ENCODE results near the gene CAMK2A.

Gene CAMK2A

GRCh38 chr5:150271923-150272322, 17.6 kb downstream of the CAMK2A start:
- TF ChIP-seq, protein P1, sequence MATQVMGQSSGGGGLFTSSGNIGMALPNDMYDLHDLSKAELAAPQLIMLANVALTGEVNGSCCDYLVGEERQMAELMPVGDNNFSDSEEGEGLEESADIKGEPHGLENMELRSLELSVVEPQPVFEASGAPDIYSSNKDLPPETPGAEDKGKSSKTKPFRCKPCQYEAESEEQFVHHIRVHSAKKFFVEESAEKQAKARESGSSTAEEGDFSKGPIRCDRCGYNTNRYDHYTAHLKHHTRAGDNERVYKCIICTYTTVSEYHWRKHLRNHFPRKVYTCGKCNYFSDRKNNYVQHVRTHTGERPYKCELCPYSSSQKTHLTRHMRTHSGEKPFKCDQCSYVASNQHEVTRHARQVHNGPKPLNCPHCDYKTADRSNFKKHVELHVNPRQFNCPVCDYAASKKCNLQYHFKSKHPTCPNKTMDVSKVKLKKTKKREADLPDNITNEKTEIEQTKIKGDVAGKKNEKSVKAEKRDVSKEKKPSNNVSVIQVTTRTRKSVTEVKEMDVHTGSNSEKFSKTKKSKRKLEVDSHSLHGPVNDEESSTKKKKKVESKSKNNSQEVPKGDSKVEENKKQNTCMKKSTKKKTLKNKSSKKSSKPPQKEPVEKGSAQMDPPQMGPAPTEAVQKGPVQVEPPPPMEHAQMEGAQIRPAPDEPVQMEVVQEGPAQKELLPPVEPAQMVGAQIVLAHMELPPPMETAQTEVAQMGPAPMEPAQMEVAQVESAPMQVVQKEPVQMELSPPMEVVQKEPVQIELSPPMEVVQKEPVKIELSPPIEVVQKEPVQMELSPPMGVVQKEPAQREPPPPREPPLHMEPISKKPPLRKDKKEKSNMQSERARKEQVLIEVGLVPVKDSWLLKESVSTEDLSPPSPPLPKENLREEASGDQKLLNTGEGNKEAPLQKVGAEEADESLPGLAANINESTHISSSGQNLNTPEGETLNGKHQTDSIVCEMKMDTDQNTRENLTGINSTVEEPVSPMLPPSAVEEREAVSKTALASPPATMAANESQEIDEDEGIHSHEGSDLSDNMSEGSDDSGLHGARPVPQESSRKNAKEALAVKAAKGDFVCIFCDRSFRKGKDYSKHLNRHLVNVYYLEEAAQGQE (tag by site-specific recombination; IDR thresholded peaks at IDR 0.05): peak; percentile 93
- TF ChIP-seq ZNF266 (tag by site-specific recombination; IDR thresholded peaks at IDR 0.05; ENCODE audit: low read depth): no peak
- CTCF ChIA-PET: interaction anchor here (0.7 to 10.4 kb wide), 5 partner anchors 45 to 165 kb away, joined by 3 to 97 read pairs (median 3); no protein-coding TSS in a partner anchor
- Histone ChIP-seq H3K27ac (ENCODE audit: extremely low read depth, low read depth, low read length) (no peak overlapping the region), H3K4me1 (ENCODE audit: control insufficient read depth, insufficient read depth, low read length) (no peaks in the 10 kb centered on the region), H3K4me3 (ENCODE audit: low read depth, low read length) (no peak overlapping the region), H3K9me3 (ENCODE audit: control insufficient read depth, insufficient read depth, low read depth, low read length) (no peaks in the 10 kb centered on the region), H3K36me3 (ENCODE audit: control insufficient read depth in 2 of 2, insufficient read depth in 1 of 2, low read length in 2 of 2) (no peaks in the 10 kb centered on the region)
- POLR2A ChIA-PET: interaction anchor here (0.6 kb wide), 1 partner anchor 76 kb away, joined by 3 read pairs; no protein-coding TSS in a partner anchor

- H3K4me1 ChIP-seq (ENCODE audit: control insufficient read depth, insufficient read depth, low read length): no peaks in the 10 kb centered on the region
- CTCF ChIA-PET: interaction anchor here (0.8 to 10.4 kb wide), 2 partner anchors 79 to 166 kb away, joined by 3 to 97 read pairs; no protein-coding TSS in a partner anchor
- H3K36me3 ChIP-seq (ENCODE audit: control insufficient read depth in 2 of 2, insufficient read depth in 1 of 2, low read length in 2 of 2): no peaks in the 10 kb centered on the region
- POLR2A ChIA-PET: no interaction called here
- no peak overlapping the region for H3K27ac ChIP-seq (ENCODE audit: extremely low read depth, low read depth, low read length)
- TF ChIP-seq ZNF157 (tag by site-specific recombination; IDR thresholded peaks at IDR 0.05) (peak; percentile 72), SP2 (tag by site-specific recombination; IDR thresholded peaks at IDR 0.05) (no peak), ZIC2 (tag by site-specific recombination; IDR thresholded peaks at IDR 0.05) (peak; percentile 91)
- no peaks in the 10 kb centered on the region for H3K9me3 ChIP-seq (ENCODE audit: control insufficient read depth, insufficient read depth, low read depth, low read length)
- H3K4me3 ChIP-seq (ENCODE audit: low read depth, low read length): no peak overlapping the region
Observed at GRCh38 chr5:150271296-150271692, 18.3 kb downstream of the CAMK2A start.

GRCh38 chr5:150270541-150271295, 18.9 kb downstream of the CAMK2A start:
- ChIA-PET CTCF (interaction anchor here (0.8 to 10.4 kb wide), 3 partner anchors 40 to 167 kb away, joined by 3 to 97 read pairs (median 3); no protein-coding TSS in a partner anchor), POLR2A (interaction anchor here (0.7 kb wide), 1 partner anchor 22 kb away, joined by 6 read pairs; no protein-coding TSS in a partner anchor)
- H3K4me3 ChIP-seq (ENCODE audit: low read depth, low read length): no peak overlapping the region
- TF ChIP-seq HOXA7 (CRISPR knock-in tag; IDR thresholded peaks at IDR 0.05; ENCODE audit: borderline replicate concordance) (no peak), ZNF768 (tag by site-specific recombination; IDR thresholded peaks at IDR 0.05) (peak; percentile 60; the same call in 1 of the 2 replicates)
- no peak overlapping the region for H3K27ac ChIP-seq (ENCODE audit: extremely low read depth, low read depth, low read length)
- no peaks in the 10 kb centered on the region for H3K36me3 ChIP-seq (ENCODE audit: control insufficient read depth in 2 of 2, insufficient read depth in 1 of 2, low read length in 2 of 2)
- no peaks in the 10 kb centered on the region for H3K4me1 ChIP-seq (ENCODE audit: control insufficient read depth, insufficient read depth, low read length)
- H3K9me3 ChIP-seq (ENCODE audit: control insufficient read depth, insufficient read depth, low read depth, low read length): no peaks in the 10 kb centered on the region

DNA sequence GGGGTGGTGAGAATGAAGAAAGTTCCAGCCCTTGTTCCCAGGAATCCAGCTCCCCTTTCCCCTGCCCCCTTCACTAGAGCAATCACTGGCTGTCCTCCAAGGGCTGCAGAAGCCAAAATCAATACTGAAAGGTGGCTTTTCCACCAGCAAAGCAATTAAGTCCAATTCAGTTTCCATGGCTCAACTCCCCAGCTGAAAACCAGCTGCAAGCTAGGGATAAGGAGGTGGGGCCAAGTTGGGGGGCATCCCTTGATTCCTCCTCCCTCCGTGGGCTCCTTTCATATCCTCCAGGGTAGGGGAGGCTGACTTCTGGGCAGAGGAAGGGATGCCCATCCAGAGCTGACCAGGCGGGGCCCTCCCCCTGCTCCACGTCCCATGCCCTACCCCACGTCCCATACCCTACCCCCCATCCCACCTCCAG, 22.7 kb downstream of the CAMK2A start:
- no peak overlapping the region for H3K27ac ChIP-seq (ENCODE audit: extremely low read depth, low read depth, low read length)
- POLR2A ChIA-PET: no interaction called here
- H3K4me1 ChIP-seq (ENCODE audit: control insufficient read depth, insufficient read depth, low read length): no peaks in the 10 kb centered on the region

More for the DNA sequence above, 22.7 kb downstream of the CAMK2A start:
- Histone ChIP-seq H3K9me3 (ENCODE audit: control insufficient read depth, insufficient read depth, low read depth, low read length) (no peaks in the 10 kb centered on the region), H3K4me3 (ENCODE audit: low read depth, low read length) (no peak overlapping the region), H3K36me3 (ENCODE audit: control insufficient read depth in 2 of 2, insufficient read depth in 1 of 2, low read length in 2 of 2) (no peaks in the 10 kb centered on the region)
- TF ChIP-seq SP7 (tag by site-specific recombination; IDR thresholded peaks at IDR 0.05) (no peak), GLIS2 (tag by site-specific recombination; IDR thresholded peaks at IDR 0.05) (peak; percentile 48; the same call in 1 of the 2 replicates), ZBTB44 (tag by site-specific recombination; IDR thresholded peaks at IDR 0.05) (no peak)
- CTCF ChIA-PET: interaction anchor here (0.9 to 1.6 kb wide), 3 partner anchors 16 to 86 kb away, joined by 3 to 11 read pairs (median 3); no protein-coding TSS in a partner anchor

Measured in HEK293 (cell line).